A549 (cell line): ENCODE data around the gene SMYD5.

ENCODE experiments used
- CBX2 ChIP-seq: fragments of 200-600 bp; sonication (generic); IDR thresholded peaks from 2 replicates; pipeline ENCODE4 v1.6.1; 2016; ENCODE audit warnings: low read depth, mild to moderate bottlenecking, borderline replicate concordance
- CTCF ChIP-seq: fragments of >200 bp; sonication (Bioruptor Twin); formaldehyde crosslinking; IDR thresholded peaks from 3 replicates; pipeline ENCODE4 v1.5.1; 2016
- EHMT2 ChIP-seq: fragments of 200-600 bp; sonication (generic); IDR thresholded peaks from 2 replicates; pipeline ENCODE4 v1.6.1; 2016; ENCODE audit warnings: antibody characterized with exemption, low read depth, mild to moderate bottlenecking, moderate library complexity
- EP300 ChIP-seq, 2 experiments: fragments of >200 bp; sonication (Bioruptor Twin); formaldehyde crosslinking; IDR thresholded peaks; 2 replicates in 1 of 2; 3 replicates in 1 of 2; pipeline ENCODE4 v1.6.1; 2016 to 2017
- JUNB ChIP-seq: fragments of >200 bp; sonication (Bioruptor Twin); formaldehyde crosslinking; IDR thresholded peaks from 2 replicates; pipeline ENCODE4 v1.6.1; 2016
- MAX ChIP-seq: IDR thresholded peaks from 2 replicates; pipeline ENCODE4 v1.6.1; 2012
- NFE2L2 ChIP-seq: fragments of 150-350 bp; conservative IDR thresholded peaks from 2 replicates; pipeline ENCODE4 v1.6.1; 2014; ENCODE audit warnings: low read length
- POLR2A ChIP-seq: IDR thresholded peaks from 2 replicates; pipeline ENCODE4 v1.6.1; 2012; ENCODE audit warnings: mild to moderate bottlenecking, low read length
- RAD21 ChIP-seq, 2 experiments: fragments of >200 bp in 1 of 2; sonication (Bioruptor Twin) in 1 of 2; formaldehyde crosslinking in 1 of 2; IDR thresholded peaks in 1 of 2; conservative IDR thresholded peaks in 1 of 2; 2 replicates in 1 of 2; 3 replicates in 1 of 2; pipeline ENCODE4 v1.6.1; 2012 to 2018; ENCODE audit warnings: inconsistent platforms in 1 of 2
- RFX5 ChIP-seq: fragments of 450-650 bp; IDR thresholded peaks from 2 replicates; pipeline ENCODE4 v1.7.1; 2014; ENCODE audit warnings: antibody characterized with exemption, mild to moderate bottlenecking, moderate library complexity
- SREBF2 ChIP-seq: fragments of 450-650 bp; IDR thresholded peaks from 2 replicates; pipeline ENCODE4 v1.6.1; 2014; ENCODE audit warnings: mild to moderate bottlenecking, moderate library complexity

- TF ChIP-seq POLR2A (no peak; the same call in none of the 2 replicates), NFE2L2 (no peak), CTCF (peak; percentile 36; the same call in 2 of the 3 replicates), CBX2 (no peak), RFX5 (no peak), EP300 (IDR thresholded peaks at IDR 0.05) (no peak), SREBF2 (no peak), MAX (peak; percentile 82), RAD21 (conservative IDR thresholded peaks at IDR 0.05 in 1 of 2, IDR thresholded peaks at IDR 0.05 in 1 of 2) (no peak), EHMT2 (no peak), JUNB (no peak)
These were observed 55.0 kb downstream of the SMYD5 start for GRCh38 chr2:73268830-73269685.
